Mucosa of descending colon (tissue), 3 donors: ENCODE data around the gene UVRAG. TPM values are rescaled to one million over a fixed set of nuclear protein-coding genes. Genes with fewer than 3 reads are reported as not detected.

Experiments used
- ATAC-seq: fragments of 200-7000 bp; cut with Tn5 transposase; one replicate; pipeline ENCODE4 v1.9.1; 2020; ENCODE audit warnings: mild to moderate bottlenecking, moderate library complexity
- DNase-seq, 3 donors: peaks; one replicate each; pipeline ENCODE4 v3.0.0-alpha.2; 2020
- H3K36me3 ChIP-seq: fragments of 200-600 bp; one replicate; pipeline ENCODE4 v1.8.0; 2021; ENCODE audit warnings: low read depth, mild to moderate bottlenecking
- H3K4me1 ChIP-seq: fragments of 200-600 bp; one replicate; pipeline ENCODE4 v1.8.0; 2021; ENCODE audit warnings: low read depth, mild to moderate bottlenecking
- H3K4me3 ChIP-seq: fragments of 200-600 bp; one replicate; pipeline ENCODE4 v1.8.0; 2021; ENCODE audit warnings: mild to moderate bottlenecking
- H3K9me3 ChIP-seq: fragments of 200-600 bp; one replicate; pipeline ENCODE4 v1.8.0; 2021; ENCODE audit warnings: mild to moderate bottlenecking
- intact Hi-C, 2 donors: fragments of 100-400 bp; cut with DNase I in 1 of 2; cut with micrococcal nuclease in 1 of 2; formaldehyde crosslinking; loops; one replicate each; pipeline versions ENCODE4 v1.11.0 to v1.11.1; 2022; cut with DNase I, micrococcal nuclease
- total RNA-seq, 3 donors: library from RNA; stranded (reverse); fragmentation: NEBNext Ultra II Directional in 2 of 3; extraction: Animal tissue kit (Norgen Biotek cat#: 25700) in 2 of 3; gene quantifications; one replicate each; pipeline versions ENCODE4 v1.2.1 to v1.2.4, GENCODE V29; 2021 to 2023
- TF ChIP-seq, protein P1 (sequence below): fragments of 200-600 bp; IDR thresholded peaks from one replicate; pipeline ENCODE4 v1.8.0; 2022; ENCODE audit warnings: antibody characterized with exemption, mild to moderate bottlenecking
- donor health status: DM: no; HTN: no; CAD: no; lungs with moderate emphysema.
- donor health status: DM: no; HTN: no; CAD: no.
- donor health status: DM: no; HTN: yes; CAD: no.

UVRAG gene
- total RNA-seq, 3 donors from 2014 or later = 14.9 to 37.1 (median 16.9) TPM

DNA sequence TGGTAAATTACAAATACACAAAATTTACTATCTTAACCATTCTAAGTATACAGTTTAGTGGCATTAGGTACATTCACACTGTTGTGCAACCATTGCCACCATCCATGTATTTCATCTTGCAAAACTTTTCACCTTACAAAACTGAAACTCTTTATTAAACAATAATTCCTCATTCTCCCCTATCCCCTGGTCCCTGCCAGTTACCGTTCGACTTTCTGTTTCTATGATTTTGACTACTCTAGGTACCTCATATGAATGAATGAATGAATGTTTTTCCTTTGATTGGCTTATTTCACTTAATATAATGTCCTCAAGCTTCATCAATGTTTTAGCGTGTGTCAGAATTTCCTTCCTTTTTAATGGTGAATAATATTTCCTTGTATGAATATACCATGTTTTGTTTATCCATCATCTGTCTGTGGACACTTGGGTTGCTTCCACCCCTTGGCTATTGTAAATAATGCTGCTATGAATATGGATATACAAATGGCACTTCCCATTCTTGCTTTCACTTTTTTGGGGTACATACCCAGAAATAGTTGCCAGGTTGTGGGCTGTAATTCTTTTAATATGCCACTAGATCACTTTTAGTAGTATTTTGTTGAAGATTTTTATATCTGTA is 93.0 kb downstream of the UVRAG start:
- DNase-seq (no peak), ATAC-seq (no peak)
- H3K4me3 ChIP-seq = no peak overlapping the region
- intact Hi-C loops = no loop called here
- TF ChIP-seq, protein P1, sequence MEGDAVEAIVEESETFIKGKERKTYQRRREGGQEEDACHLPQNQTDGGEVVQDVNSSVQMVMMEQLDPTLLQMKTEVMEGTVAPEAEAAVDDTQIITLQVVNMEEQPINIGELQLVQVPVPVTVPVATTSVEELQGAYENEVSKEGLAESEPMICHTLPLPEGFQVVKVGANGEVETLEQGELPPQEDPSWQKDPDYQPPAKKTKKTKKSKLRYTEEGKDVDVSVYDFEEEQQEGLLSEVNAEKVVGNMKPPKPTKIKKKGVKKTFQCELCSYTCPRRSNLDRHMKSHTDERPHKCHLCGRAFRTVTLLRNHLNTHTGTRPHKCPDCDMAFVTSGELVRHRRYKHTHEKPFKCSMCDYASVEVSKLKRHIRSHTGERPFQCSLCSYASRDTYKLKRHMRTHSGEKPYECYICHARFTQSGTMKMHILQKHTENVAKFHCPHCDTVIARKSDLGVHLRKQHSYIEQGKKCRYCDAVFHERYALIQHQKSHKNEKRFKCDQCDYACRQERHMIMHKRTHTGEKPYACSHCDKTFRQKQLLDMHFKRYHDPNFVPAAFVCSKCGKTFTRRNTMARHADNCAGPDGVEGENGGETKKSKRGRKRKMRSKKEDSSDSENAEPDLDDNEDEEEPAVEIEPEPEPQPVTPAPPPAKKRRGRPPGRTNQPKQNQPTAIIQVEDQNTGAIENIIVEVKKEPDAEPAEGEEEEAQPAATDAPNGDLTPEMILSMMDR = no peak
- no peaks in the 10 kb centered on the region for H3K4me1 ChIP-seq
- no peaks in the 10 kb centered on the region for H3K9me3 ChIP-seq
- H3K36me3 ChIP-seq = no peaks in the 10 kb centered on the region

DNA sequence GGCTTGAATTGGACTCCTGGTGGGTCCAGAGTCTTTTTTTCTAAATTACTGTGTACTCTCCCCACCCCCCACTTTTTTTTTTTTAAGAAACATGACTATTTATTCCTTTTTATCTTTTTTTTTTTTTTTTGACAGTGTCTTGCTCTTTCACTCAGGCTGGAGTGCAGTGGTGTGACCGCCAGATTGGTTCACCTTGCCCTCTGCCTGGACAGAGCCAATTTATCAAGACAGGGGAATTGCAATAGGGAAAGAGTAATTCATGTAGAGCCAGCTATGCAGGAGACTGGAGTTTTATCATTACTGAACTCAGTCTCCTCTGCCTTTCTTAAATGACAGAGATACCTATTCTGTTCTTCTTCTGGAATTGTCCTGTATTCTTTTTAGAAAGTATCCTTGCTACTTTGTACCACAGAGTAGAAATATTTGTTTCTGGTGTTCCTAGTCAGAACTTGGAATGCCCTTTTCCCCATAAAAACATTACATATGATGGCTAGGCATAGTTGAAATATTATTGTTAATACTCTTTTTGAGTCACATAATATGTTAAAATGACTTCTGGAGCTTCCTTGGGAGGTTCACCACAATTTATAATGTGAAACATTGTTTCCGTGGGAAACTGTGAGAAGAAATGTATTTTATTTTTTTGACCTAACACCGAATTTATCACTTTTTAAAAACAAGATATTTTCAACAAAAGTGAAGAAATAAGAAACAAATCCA is 95.6 kb downstream of the UVRAG start:
- Histone ChIP-seq H3K36me3 (no peaks in the 10 kb centered on the region), H3K4me3 (no peak overlapping the region), H3K4me1 (no peaks in the 10 kb centered on the region), H3K9me3 (no peaks in the 10 kb centered on the region)
- DNase-seq (no peak), ATAC-seq (no peak)
- TF ChIP-seq, protein P1 = no peak
- intact Hi-C loops = no loop called here

DNA sequence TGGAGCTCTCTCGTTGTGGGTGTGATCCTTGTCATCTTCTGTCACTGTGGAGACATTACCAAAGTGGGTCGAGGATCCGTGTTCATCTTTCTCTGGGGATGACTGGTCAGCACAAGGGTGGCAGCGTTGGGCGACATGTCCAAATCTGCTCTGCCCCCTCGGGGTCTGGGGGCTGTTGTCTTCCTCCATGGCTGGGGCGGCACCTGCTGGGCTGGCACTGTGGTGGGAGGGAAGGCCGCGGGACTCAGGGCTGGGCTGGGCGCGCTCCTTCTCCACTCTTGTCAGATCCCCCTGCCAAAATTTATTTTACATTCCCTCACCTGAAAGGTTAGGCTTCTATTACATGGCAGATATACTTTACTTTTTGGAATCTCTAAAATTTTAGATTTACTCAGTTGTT is 96.4 kb downstream of the UVRAG start:
- no peaks in the 10 kb centered on the region for H3K4me1 ChIP-seq
- no peaks in the 10 kb centered on the region for H3K36me3 ChIP-seq
- H3K9me3 ChIP-seq = no peaks in the 10 kb centered on the region
- DNase-seq = no peak
- TF ChIP-seq, protein P1 = no peak
- no peak for ATAC-seq
- no peak overlapping the region for H3K4me3 ChIP-seq
- intact Hi-C loops = no loop called here

DNA sequence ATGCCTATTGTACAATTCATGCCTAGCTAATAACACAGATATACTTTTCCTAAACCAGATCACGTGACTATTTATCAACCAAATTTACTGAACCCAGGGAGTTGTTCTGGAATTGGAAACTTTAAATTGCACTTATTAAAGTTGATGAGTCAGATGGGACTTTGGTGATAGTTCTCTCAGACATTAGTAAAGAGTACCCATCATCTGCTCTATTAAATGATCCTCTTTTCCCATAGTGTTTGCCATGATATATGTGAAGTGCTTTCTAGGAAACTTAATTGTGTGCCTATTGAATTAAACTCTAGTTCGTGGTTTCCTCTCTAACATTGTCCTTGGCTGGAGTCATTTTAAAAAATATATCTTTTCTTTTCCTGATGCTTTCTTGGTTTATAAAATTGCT is 99.0 kb downstream of the UVRAG start:
- H3K36me3 ChIP-seq = no peaks in the 10 kb centered on the region
- DNase-seq = no peak
- intact Hi-C loops = no loop called here
- H3K4me1 ChIP-seq = peaks cover 7% of the 10 kb centered on the region
- TF ChIP-seq, protein P1 = no peak
- ATAC-seq = no peak
- no peaks in the 10 kb centered on the region for H3K9me3 ChIP-seq
- no peak overlapping the region for H3K4me3 ChIP-seq

DNA sequence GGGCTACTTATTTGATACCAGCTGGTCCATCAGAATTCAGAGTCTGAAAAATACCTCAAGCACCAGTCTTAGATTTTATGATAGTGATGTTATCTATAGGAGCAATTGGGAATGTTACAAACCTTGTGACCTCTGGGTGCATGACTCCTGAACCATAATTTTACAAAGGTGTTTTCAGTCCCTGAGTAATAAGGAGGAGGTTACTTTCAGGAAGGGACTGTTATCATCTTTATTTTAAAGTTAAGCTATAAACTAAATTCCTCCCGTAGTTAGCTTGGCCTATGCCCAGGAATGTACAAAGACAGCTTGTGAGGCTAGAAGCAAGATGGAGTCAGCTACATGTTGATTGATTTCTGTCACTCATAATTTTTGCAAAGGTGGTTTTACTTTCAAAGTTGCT is 101.9 kb downstream of the UVRAG start:
- TF ChIP-seq, protein P1 = no peak
- no peaks in the 10 kb centered on the region for H3K9me3 ChIP-seq
- ATAC-seq (peak; percentile 65), DNase-seq (peak in 1 of 3 donors; percentile 26)
- no peak overlapping the region for H3K4me3 ChIP-seq
- no peaks in the 10 kb centered on the region for H3K36me3 ChIP-seq
- intact Hi-C loops = no loop called here
- H3K4me1 ChIP-seq = peaks cover 7% of the 10 kb centered on the region
